HepG2 (cell line): ENCODE measurements around the gene TCERG1.

ENCODE experiments used
- CAMTA2 ChIP-seq: sonication (generic); formaldehyde crosslinking; IDR thresholded peaks from 2 replicates; pipeline ENCODE4 v1.4.0; 2020; ENCODE audit warnings: mild to moderate bottlenecking, missing genetic modification reagents, borderline replicate concordance
- CEBPB ChIP-seq: IDR thresholded peaks from 2 replicates; pipeline ENCODE4 v1.6.1; 2011; ENCODE audit warnings: low read depth, low read length, improper control_type of control experiment, borderline replicate concordance
- GLI4 ChIP-seq: sonication (generic); formaldehyde crosslinking; IDR thresholded peaks from 2 replicates; pipeline ENCODE4 v1.5.1; 2020; ENCODE audit warnings: missing genetic modification reagents, mild to moderate bottlenecking, moderate library complexity, borderline replicate concordance
- ISL2 ChIP-seq: sonication (generic); formaldehyde crosslinking; IDR thresholded peaks from 2 replicates; pipeline ENCODE4 v1.5.0; 2020; ENCODE audit warnings: missing genetic modification reagents
- THAP7 ChIP-seq: sonication (generic); formaldehyde crosslinking; IDR thresholded peaks from 2 replicates; pipeline ENCODE4 v1.8.1; 2023; ENCODE audit warnings: mild to moderate bottlenecking, missing genetic modification reagents
- ZFP36 ChIP-seq: fragments of 150-350 bp; IDR thresholded peaks from 2 replicates; pipeline ENCODE4 v1.6.1; 2018; ENCODE audit warnings: borderline replicate concordance, low read length, low read depth; ENCODE audit not compliant: partially characterized antibody
- ZNF124 ChIP-seq: sonication (generic); formaldehyde crosslinking; IDR thresholded peaks from 2 replicates; pipeline ENCODE4 v1.4.0; 2020; ENCODE audit warnings: missing genetic modification reagents
- ZNF746 ChIP-seq: sonication (generic); formaldehyde crosslinking; IDR thresholded peaks from 2 replicates; pipeline ENCODE4 v1.8.0; 2022; ENCODE audit warnings: mild to moderate bottlenecking, missing genetic modification reagents
- ZSCAN25 ChIP-seq: sonication (generic); formaldehyde crosslinking; IDR thresholded peaks from 2 replicates; pipeline ENCODE4 v1.8.0; 2022; ENCODE audit warnings: mild to moderate bottlenecking, missing genetic modification reagents
- TF ChIP-seq, protein P1 (sequence below): sonication (generic); formaldehyde crosslinking; IDR thresholded peaks from 2 replicates; pipeline ENCODE4 v1.4.0; 2020; ENCODE audit warnings: missing genetic modification reagents, borderline replicate concordance
- TF ChIP-seq, protein P2 (sequence below): sonication (generic); formaldehyde crosslinking; IDR thresholded peaks from 2 replicates; pipeline ENCODE4 v1.5.0; 2020; ENCODE audit warnings: mild to moderate bottlenecking, missing genetic modification reagents, moderate library complexity

DNA sequence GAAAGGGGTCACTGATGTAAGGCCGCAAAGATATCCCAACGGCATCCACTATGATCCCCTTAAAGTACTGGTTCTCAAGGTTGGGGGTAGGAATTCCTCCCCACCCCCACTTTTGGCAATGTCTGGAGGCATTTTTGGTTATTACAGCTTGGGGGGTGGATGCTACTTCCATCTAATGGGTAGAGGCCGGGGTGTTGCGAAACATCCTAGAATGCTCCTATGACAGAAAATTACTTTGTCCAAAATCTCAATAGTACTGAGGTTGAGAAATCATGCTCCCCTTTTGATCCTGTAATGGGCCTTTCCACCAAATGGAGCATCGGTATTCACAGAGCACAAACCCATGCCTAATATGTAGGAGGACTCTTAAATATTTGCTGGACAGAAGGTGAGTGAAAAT lies 20.8 kb upstream of the TCERG1 start:
- TF ChIP-seq ZSCAN25 (CRISPR knock-in tag) (no peak), ZFP36 (no peak), ISL2 (no peak), GLI4 (CRISPR knock-in tag) (no peak), ZNF124 (CRISPR knock-in tag) (no peak), ZNF746 (no peak), CAMTA2 (CRISPR knock-in tag) (no peak), THAP7 (CRISPR knock-in tag) (no peak), CEBPB (peak; percentile 67)
- TF ChIP-seq, protein P1, sequence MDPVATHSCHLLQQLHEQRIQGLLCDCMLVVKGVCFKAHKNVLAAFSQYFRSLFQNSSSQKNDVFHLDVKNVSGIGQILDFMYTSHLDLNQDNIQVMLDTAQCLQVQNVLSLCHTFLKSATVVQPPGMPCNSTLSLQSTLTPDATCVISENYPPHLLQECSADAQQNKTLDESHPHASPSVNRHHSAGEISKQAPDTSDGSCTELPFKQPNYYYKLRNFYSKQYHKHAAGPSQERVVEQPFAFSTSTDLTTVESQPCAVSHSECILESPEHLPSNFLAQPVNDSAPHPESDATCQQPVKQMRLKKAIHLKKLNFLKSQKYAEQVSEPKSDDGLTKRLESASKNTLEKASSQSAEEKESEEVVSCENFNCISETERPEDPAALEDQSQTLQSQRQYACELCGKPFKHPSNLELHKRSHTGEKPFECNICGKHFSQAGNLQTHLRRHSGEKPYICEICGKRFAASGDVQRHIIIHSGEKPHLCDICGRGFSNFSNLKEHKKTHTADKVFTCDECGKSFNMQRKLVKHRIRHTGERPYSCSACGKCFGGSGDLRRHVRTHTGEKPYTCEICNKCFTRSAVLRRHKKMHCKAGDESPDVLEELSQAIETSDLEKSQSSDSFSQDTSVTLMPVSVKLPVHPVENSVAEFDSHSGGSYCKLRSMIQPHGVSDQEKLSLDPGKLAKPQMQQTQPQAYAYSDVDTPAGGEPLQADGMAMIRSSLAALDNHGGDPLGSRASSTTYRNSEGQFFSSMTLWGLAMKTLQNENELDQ (CRISPR knock-in tag), result no peak
- TF ChIP-seq, protein P2, sequence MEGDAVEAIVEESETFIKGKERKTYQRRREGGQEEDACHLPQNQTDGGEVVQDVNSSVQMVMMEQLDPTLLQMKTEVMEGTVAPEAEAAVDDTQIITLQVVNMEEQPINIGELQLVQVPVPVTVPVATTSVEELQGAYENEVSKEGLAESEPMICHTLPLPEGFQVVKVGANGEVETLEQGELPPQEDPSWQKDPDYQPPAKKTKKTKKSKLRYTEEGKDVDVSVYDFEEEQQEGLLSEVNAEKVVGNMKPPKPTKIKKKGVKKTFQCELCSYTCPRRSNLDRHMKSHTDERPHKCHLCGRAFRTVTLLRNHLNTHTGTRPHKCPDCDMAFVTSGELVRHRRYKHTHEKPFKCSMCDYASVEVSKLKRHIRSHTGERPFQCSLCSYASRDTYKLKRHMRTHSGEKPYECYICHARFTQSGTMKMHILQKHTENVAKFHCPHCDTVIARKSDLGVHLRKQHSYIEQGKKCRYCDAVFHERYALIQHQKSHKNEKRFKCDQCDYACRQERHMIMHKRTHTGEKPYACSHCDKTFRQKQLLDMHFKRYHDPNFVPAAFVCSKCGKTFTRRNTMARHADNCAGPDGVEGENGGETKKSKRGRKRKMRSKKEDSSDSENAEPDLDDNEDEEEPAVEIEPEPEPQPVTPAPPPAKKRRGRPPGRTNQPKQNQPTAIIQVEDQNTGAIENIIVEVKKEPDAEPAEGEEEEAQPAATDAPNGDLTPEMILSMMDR (CRISPR knock-in tag), result no peak
